ENCODE measurements around the gene CHL1. TPM values are rescaled to one million over a fixed set of nuclear protein-coding genes. Genes with fewer than 3 reads are reported as not detected.

CHL1 gene
- total RNA-seq, 1 donor from 2014 or later, result 35.5 TPM

GRCh38 chr3:166799-167198 is 29.8 kb upstream of the CHL1 start:
- Mint-ChIP-seq H3K36me3 (ENCODE audit: unreplicated experiment) (no peaks in the 10 kb centered on the region), H3K9me3 (ENCODE audit: unreplicated experiment) (no peaks in the 10 kb centered on the region), H3K4me3 (ENCODE audit: unreplicated experiment) (no peak overlapping the region), H3K27me3 (ENCODE audit: unreplicated experiment) (no peaks in the 10 kb centered on the region), H3K4me1 (ENCODE audit: low read depth, unreplicated experiment) (no peaks in the 10 kb centered on the region), H3K27ac (ENCODE audit: unreplicated experiment) (no peak overlapping the region)
- no peak for DNase-seq
- no peak for TF ChIP-seq CTCF (IDR thresholded peaks at IDR 0.05; ENCODE audit: partially characterized antibody, unreplicated experiment)

- Mint-ChIP-seq H3K27ac (ENCODE audit: unreplicated experiment) (no peak overlapping the region), H3K4me1 (ENCODE audit: low read depth, unreplicated experiment) (peaks cover 2% of the 10 kb centered on the region), H3K4me3 (ENCODE audit: unreplicated experiment) (no peak overlapping the region), H3K9me3 (ENCODE audit: unreplicated experiment) (no peaks in the 10 kb centered on the region), H3K36me3 (ENCODE audit: unreplicated experiment) (no peaks in the 10 kb centered on the region), H3K27me3 (ENCODE audit: unreplicated experiment) (no peaks in the 10 kb centered on the region)
- TF ChIP-seq CTCF (IDR thresholded peaks at IDR 0.05; ENCODE audit: partially characterized antibody, unreplicated experiment), result no peak
- no peak for DNase-seq
Observed at GRCh38 chr3:173886-174285, 22.7 kb upstream of the CHL1 start.

- no peak for DNase-seq
- no peaks in the 10 kb centered on the region for H3K36me3 Mint-ChIP-seq (ENCODE audit: unreplicated experiment)
- H3K27me3 Mint-ChIP-seq (ENCODE audit: unreplicated experiment), result no peaks in the 10 kb centered on the region
- no peak for TF ChIP-seq CTCF (IDR thresholded peaks at IDR 0.05; ENCODE audit: partially characterized antibody, unreplicated experiment)
- no peak overlapping the region for H3K27ac Mint-ChIP-seq (ENCODE audit: unreplicated experiment)
- H3K9me3 Mint-ChIP-seq (ENCODE audit: unreplicated experiment), result no peaks in the 10 kb centered on the region
- H3K4me1 Mint-ChIP-seq (ENCODE audit: low read depth, unreplicated experiment), result no peaks in the 10 kb centered on the region
- no peak overlapping the region for H3K4me3 Mint-ChIP-seq (ENCODE audit: unreplicated experiment)
Observed at GRCh38 chr3:184976-185375, 11.6 kb upstream of the CHL1 start.

- no peaks in the 10 kb centered on the region for H3K36me3 Mint-ChIP-seq (ENCODE audit: unreplicated experiment)
- no peak overlapping the region for H3K27ac Mint-ChIP-seq (ENCODE audit: unreplicated experiment)
- TF ChIP-seq CTCF (IDR thresholded peaks at IDR 0.05; ENCODE audit: partially characterized antibody, unreplicated experiment), result no peak
- H3K4me1 Mint-ChIP-seq (ENCODE audit: low read depth, unreplicated experiment), result no peaks in the 10 kb centered on the region
- H3K9me3 Mint-ChIP-seq (ENCODE audit: unreplicated experiment), result no peaks in the 10 kb centered on the region
- H3K4me3 Mint-ChIP-seq (ENCODE audit: unreplicated experiment), result no peak overlapping the region
- H3K27me3 Mint-ChIP-seq (ENCODE audit: unreplicated experiment), result peaks cover 4% of the 10 kb centered on the region
- no peak for DNase-seq
Observed at GRCh38 chr3:192215-192929, 4.2 kb upstream of the CHL1 start.

- no peaks in the 10 kb centered on the region for H3K36me3 Mint-ChIP-seq (ENCODE audit: unreplicated experiment)
- no peak overlapping the region for H3K4me3 Mint-ChIP-seq (ENCODE audit: unreplicated experiment)
- no peak for DNase-seq
- no peaks in the 10 kb centered on the region for H3K4me1 Mint-ChIP-seq (ENCODE audit: low read depth, unreplicated experiment)
- no peak for TF ChIP-seq CTCF (IDR thresholded peaks at IDR 0.05; ENCODE audit: partially characterized antibody, unreplicated experiment)
- H3K27me3 Mint-ChIP-seq (ENCODE audit: unreplicated experiment), result peaks cover 4% of the 10 kb centered on the region
- H3K9me3 Mint-ChIP-seq (ENCODE audit: unreplicated experiment), result no peaks in the 10 kb centered on the region
- H3K27ac Mint-ChIP-seq (ENCODE audit: unreplicated experiment), result no peak overlapping the region
Observed at GRCh38 chr3:194001-194400, 2.6 kb upstream of the CHL1 start.

All from glutamatergic neuron (in vitro differentiated cells).